ENCODE data around the gene EEF1AKMT1. TPM values are rescaled to one million over a fixed set of nuclear protein-coding genes. Genes with fewer than 3 reads are reported as not detected.

The EEF1AKMT1 gene
- total and polyA plus RNA-seq, 2 experiments from 2014 or later, result 3.2 to 7.6 TPM

- Histone ChIP-seq H2AFZ (no peak overlapping the region), H3K79me2 (replicated peaks; ENCODE audit: insufficient read depth) (no peaks in the 10 kb centered on the region), H4K20me1 (replicated peaks; ENCODE audit: insufficient read depth) (no peaks in the 10 kb centered on the region), H3K4me3 (no peak overlapping the region), H3K27me3 (ENCODE audit: insufficient read depth) (no peaks in the 10 kb centered on the region), H3K4me1 (ENCODE audit: insufficient read depth) (no peaks in the 10 kb centered on the region), H3K27ac (ENCODE audit: low read depth) (no peak overlapping the region), H3K9me2 (ENCODE audit: insufficient read depth) (no peaks in the 10 kb centered on the region), H3F3A (replicated peaks; ENCODE audit: low read depth) (no peaks in the 10 kb centered on the region), H3K36me3 (ENCODE audit: insufficient read depth) (no peaks in the 10 kb centered on the region), H3K4me2 (no peak overlapping the region)
- Mint-ChIP-seq H3K27me3 (ENCODE audit: insufficient read depth, low read depth, poor library complexity) (no peaks in the 10 kb centered on the region), H3K27ac (no peak overlapping the region), H3K9me3 (peaks cover 17% of the 10 kb centered on the region; the same call in 2 of the 3 replicates), H3K36me3 (ENCODE audit: low read depth) (peaks cover 33% of the 10 kb centered on the region), H3K4me3 (no peak overlapping the region), H3K4me1 (peaks cover 5% of the 10 kb centered on the region; the same call in 2 of the 3 replicates)
- DNase-seq (ENCODE audit: low spot score) (no peak), ATAC-seq (no peak)
- TF ChIP-seq JUNB (IDR thresholded peaks at IDR 0.05; ENCODE audit: unreplicated experiment) (no peak), CREB1 (CRISPR knock-in tag; IDR thresholded peaks at IDR 0.05; ENCODE audit: low read depth) (no peak), EZH2 (IDR thresholded peaks at IDR 0.05; ENCODE audit: low read depth, unreplicated experiment) (no peak), EZH2phosphoT487 (IDR thresholded peaks at IDR 0.05; ENCODE audit: unreplicated experiment) (no peak), NANOG (IDR thresholded peaks at IDR 0.05; ENCODE audit: borderline replicate concordance) (no peak), POLR2AphosphoS5 (IDR thresholded peaks at IDR 0.05; ENCODE audit: low read depth) (no peak), REST (IDR thresholded peaks at IDR 0.05; ENCODE audit: unreplicated experiment) (no peak), ZNF462 (CRISPR knock-in tag; IDR thresholded peaks at IDR 0.05) (no peak), STAT1 (IDR thresholded peaks at IDR 0.05; ENCODE audit: unreplicated experiment) (no peak), ETS1 (IDR thresholded peaks at IDR 0.05) (no peak), CTCF (conservative IDR thresholded peaks at IDR 0.05; ENCODE audit: low read depth in 2 of 2) (no peak), ZNF114 (CRISPR knock-in tag; IDR thresholded peaks at IDR 0.05) (no peak)
These were observed 6.3 kb downstream of the EEF1AKMT1 start for GRCh38 chr13:20767309-20767943.

Data from GM23338 (cell line).